Measurements from ENCODE around the gene TTC28.
"Not testable (repeated sequence)": the region's sequence is repeated elsewhere in the genome, so short reads cannot be mapped to it uniquely, and the experiment has no call there.

TTC28 gene

GRCh38 chr22:28628766-28629165 lies 50.9 kb downstream of the TTC28 start:
- no peak for TF ChIP-seq CTCF (IDR thresholded peaks at IDR 0.05; ENCODE audit: borderline replicate concordance, control extremely low read depth, extremely low read depth, insufficient read depth, missing control alignments)
- no peak for DNase-seq (ENCODE audit: low spot score)
- in situ Hi-C loops (cut with MboI; ENCODE audit: low sequenced_read_pairs, unreplicated experiment): no loop called here

GRCh38 chr22:28627791-28628190 lies 51.8 kb downstream of the TTC28 start:
- no peak for DNase-seq (ENCODE audit: low spot score)
- TF ChIP-seq CTCF (IDR thresholded peaks at IDR 0.05; ENCODE audit: borderline replicate concordance, control extremely low read depth, extremely low read depth, insufficient read depth, missing control alignments): no peak
- in situ Hi-C loops (cut with MboI; ENCODE audit: low sequenced_read_pairs, unreplicated experiment): no loop called here

GRCh38 chr22:28620244-28620922 lies 59.3 kb downstream of the TTC28 start:
- no peak for TF ChIP-seq CTCF (IDR thresholded peaks at IDR 0.05; ENCODE audit: borderline replicate concordance, control extremely low read depth, extremely low read depth, insufficient read depth, missing control alignments)
- no peak for DNase-seq (ENCODE audit: low spot score)
- in situ Hi-C loops (cut with MboI; ENCODE audit: low sequenced_read_pairs, unreplicated experiment): no loop called here

- TF ChIP-seq CTCF (IDR thresholded peaks at IDR 0.05; ENCODE audit: borderline replicate concordance, control extremely low read depth, extremely low read depth, insufficient read depth, missing control alignments): no peak
- no peak for DNase-seq (ENCODE audit: low spot score)
- in situ Hi-C loops (cut with MboI; ENCODE audit: low sequenced_read_pairs, unreplicated experiment): no loop called here
Measured at GRCh38 chr22:28619236-28619635, 60.4 kb downstream of the TTC28 start.

- DNase-seq (ENCODE audit: low spot score); in situ Hi-C loops (cut with MboI; ENCODE audit: low sequenced_read_pairs, unreplicated experiment): not testable (repeated sequence)
Measured at GRCh38 chr22:28615423-28615822, 64.2 kb downstream of the TTC28 start.

GRCh38 chr22:28609921-28610320 lies 69.7 kb downstream of the TTC28 start:
- in situ Hi-C loops (cut with MboI; ENCODE audit: low sequenced_read_pairs, unreplicated experiment): loop anchor here (10.0 kb wide), 1 partner anchor 425 kb away; no protein-coding TSS in a partner anchor
- no peak for TF ChIP-seq CTCF (IDR thresholded peaks at IDR 0.05; ENCODE audit: borderline replicate concordance, control extremely low read depth, extremely low read depth, insufficient read depth, missing control alignments)
- DNase-seq (ENCODE audit: low spot score): no peak

- in situ Hi-C loops (cut with MboI; ENCODE audit: low sequenced_read_pairs, unreplicated experiment): loop anchor here (10.0 kb wide), 1 partner anchor 426 kb away; no protein-coding TSS in a partner anchor
- TF ChIP-seq CTCF (IDR thresholded peaks at IDR 0.05; ENCODE audit: borderline replicate concordance, control extremely low read depth, extremely low read depth, insufficient read depth, missing control alignments): no peak
- no peak for DNase-seq (ENCODE audit: low spot score)
Measured at GRCh38 chr22:28608546-28608945, 71.1 kb downstream of the TTC28 start.
